Stimulated activated CD8-positive, alpha-beta memory T cell treated with anti-CD3 and anti-CD28 coated beads, Interleukin-12 subunit alpha, Interleukin-12 subunit beta, amount 100 ng/mL, for 24 hours (primary cell): ENCODE measurements around the gene NPHP1.
"Not testable (repeated sequence)": the region's sequence is repeated elsewhere in the genome, so short reads cannot be mapped to it uniquely, and the experiment has no call there.

ENCODE experiments used
- DNase-seq: peaks from one replicate; pipeline ENCODE4 v3.0.0-alpha.2; 2020; ENCODE audit errors: extremely low read depth

The NPHP1 gene

GRCh38 chr2:110204408-110205385, at the start of gene NPHP1:
TSS of gene NPHP1 (minus strand) at chr2:110205013. CDS start at chr2:110204968, 45 bp downstream.
- peak; percentile 46 for DNase-seq

- DNase-seq = not testable (repeated sequence)
Observed at GRCh38 chr2:110248081-110248795, 43.4 kb upstream of the NPHP1 start.

- not testable (repeated sequence) for DNase-seq
Observed at GRCh38 chr2:110245488-110246435, 40.9 kb upstream of the NPHP1 start.

- not testable (repeated sequence) for DNase-seq
Observed at GRCh38 chr2:110243283-110243682, 38.5 kb upstream of the NPHP1 start.

GRCh38 chr2:110234514-110234913, 29.7 kb upstream of the NPHP1 start:
- DNase-seq = not testable (repeated sequence)

GRCh38 chr2:110229886-110230285, 25.1 kb upstream of the NPHP1 start:
- DNase-seq = not testable (repeated sequence)

- not testable (repeated sequence) for DNase-seq
Observed at GRCh38 chr2:110222626-110223025, 17.8 kb upstream of the NPHP1 start.

GRCh38 chr2:110221938-110222337, 17.1 kb upstream of the NPHP1 start:
- DNase-seq = no peak

DNA sequence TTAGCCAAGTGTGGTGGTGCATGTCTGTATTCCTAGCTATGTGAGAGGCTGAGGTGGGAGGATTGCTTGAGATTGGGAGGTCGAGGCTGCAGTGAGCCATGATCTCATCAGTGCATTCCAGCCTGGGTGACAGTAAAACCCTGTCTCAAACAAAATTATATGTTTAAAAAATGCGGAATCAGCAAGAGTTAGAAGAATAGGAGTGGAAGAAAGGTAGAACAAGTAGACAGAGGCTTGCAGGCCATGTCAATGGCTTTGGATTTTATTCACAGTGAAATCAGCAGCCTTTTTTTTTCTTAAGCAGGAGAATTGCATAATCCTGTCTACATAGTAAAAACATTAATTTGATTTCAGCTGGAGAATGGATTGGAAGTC, 15.4 kb upstream of the NPHP1 start:
- no peak for DNase-seq

GRCh38 chr2:110219496-110220189, 14.8 kb upstream of the NPHP1 start:
- no peak for DNase-seq

GRCh38 chr2:110218889-110219288, 14.1 kb upstream of the NPHP1 start:
- DNase-seq = not testable (repeated sequence)

DNA sequence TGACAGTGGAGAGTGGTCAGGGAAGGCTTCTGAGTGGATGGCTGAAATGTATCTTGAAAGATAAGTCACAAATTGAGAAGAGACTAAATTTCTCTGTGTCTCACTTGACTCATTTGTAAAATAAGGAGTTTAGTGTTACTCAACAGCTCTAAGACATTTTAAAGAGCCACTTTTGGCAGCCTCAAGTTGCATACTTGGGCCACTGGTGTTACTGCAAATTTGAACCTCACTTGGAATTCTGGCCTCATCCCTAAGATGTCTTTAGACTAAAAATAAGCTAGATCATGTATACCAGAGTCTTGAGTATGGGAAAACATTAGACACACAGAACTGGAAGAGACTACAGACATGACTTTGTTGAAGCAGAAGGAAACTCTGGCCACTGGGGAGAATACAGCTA, 12.0 kb upstream of the NPHP1 start:
- DNase-seq = no peak

- no peak for DNase-seq
Observed at GRCh38 chr2:110216199-110216598, 11.4 kb upstream of the NPHP1 start.

DNA sequence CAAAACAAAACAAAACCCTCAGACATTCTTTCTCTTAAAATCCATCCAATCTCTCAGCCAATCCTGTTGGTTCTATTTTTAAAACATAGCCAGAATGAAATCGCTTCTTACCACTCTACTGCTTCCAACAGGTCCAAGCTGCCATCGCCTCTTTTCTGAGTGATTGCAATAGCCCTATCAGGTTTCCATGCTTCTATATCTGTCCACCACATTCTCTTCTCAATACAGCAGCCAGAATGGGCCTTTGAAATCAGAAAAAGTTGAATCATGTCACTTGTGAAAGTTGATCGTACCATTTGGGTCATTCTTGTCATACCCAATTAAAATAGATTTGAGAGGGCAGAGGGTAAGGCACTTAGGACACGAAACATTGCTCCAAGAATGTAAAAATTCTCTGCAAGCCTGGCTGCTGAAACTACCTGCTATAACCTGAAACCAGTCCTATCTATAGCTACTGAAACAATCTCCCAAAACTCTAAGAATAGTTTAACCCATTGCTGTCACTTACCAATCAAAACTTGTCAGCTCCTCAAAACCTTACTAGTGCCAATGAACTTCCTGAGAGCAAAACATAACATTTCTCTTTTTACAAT, 10.8 kb upstream of the NPHP1 start:
- no peak for DNase-seq

- DNase-seq = no peak
Observed at GRCh38 chr2:110215091-110215490, 10.3 kb upstream of the NPHP1 start.

DNA sequence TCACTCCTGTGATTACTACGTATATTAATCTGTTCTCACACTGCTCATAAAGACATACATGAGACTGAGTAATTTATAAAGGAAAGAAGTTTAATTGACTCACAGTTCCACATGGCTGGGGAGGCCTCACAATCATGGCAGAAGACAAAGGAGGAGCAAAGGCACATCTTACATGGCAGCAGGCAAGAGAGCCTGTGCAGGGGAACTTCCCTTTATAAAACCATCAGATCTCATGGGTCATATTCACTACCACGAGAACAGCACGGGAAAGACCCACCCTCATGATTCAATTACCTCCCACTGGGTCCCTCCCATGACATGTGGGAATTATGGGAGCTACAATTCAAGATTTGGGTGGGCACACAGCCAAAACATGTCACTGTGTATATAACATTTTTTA, 8.7 kb upstream of the NPHP1 start:
- not testable (repeated sequence) for DNase-seq

DNA sequence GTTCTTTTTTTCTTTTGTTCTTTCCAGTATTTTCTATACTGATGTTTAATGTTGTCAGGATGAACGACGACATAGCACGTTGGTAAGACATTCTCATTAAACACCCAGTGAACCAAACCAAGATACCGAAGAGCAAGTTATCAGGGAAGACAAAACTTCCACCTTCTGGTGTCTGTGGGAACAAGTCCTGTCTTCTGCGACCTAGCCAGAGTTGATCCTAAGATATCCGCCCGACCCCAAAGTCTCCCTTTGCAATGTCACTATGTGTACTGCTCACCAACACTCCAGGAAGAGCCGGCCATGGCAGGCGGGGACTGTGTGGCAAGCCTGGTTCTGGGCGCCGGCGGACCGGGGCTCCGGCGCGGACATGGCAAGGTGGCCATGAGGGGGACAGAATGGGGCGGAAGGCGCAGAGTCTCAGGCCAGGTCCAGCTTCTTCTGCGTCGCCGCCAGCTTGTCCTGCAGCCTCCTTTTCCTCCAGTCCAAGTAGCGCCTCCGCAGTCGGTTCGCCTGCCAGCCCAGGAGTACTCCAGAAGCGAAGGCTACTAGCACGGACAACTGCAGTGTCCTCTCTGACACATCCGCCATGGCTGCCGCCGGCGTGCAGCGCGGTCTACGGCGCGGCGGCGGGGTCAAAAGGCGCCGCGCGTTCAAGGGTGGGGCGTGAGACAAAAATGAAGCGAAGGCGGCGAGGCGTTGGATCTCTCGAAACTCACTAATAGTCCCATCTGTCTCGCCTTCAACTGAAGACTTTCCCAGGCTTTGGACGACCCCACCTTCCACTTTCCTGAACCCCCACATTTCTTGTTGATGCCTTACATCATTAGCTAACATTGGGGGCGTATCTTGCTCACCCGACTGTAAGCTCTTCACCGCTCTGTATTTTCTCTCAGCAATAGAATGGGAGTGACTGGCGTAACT, 7.4 kb upstream of the NPHP1 start, which contains the start of gene MTLN:
Gene MTLN (minus strand): TSS at position 610 of the 921 bp plus-strand sequence. CDS start 22 bp downstream, at position 588.
- no peak for DNase-seq

DNA sequence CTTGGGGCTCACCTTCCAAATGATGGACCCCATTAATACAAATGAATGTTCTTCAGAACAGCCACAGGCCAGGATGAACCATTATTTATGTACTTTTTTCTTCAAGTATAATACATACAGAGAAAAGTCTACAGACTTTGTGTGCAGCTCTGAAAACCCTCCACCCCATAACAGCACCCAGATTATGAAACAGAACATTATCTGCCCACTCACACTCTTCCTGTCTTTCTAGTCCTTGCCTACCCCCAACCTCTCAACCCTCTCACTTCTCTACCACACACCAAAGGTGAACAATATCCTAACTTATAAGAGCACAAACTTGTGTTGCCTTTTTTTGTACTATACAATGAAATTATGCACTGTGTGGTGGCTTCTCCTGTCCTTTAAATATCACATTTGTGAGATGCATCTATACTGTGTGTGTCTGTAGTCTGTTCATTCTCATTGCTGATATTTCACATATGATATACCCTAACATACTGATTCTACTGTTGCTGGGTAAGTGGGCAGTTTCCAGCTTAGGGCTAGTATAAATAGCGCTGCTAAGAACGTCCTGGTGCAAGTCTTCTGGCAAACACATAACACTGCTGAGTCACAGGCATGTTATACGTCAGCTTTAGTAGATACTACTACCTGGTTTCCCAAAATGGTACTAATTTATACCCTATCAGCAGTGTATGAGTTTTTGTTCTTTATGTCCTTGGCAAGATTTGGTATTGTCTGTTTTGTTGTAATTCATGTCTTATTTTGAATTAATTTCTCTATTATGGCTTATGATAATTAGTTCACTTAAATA, 1.0 kb upstream of the NPHP1 start:
- DNase-seq = no peak
